ENCODE data around the gene LRRC10.

Gene LRRC10

DNA sequence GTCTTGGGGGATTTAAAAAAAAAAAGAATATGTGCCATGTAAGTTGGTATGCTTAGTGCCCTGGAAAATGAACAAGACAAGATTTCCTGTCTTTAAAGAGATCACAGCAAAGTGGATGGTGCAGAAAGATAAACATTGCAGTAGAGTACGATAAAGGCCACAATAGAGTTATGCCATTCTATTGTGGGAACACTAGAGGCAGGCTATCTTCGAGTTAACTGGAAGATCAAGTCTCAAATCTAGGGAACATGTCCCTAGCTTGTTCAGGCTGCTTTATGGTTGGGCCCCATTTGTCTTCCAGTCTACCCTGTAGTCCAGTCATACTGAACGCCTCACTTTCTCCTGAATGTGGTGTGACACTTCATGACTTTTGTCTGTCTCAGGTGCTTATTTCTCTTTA, 44.1 kb downstream of the LRRC10 start:
- no peak for DNase-seq (ENCODE audit: low spot score)

GRCh38 chr12:69563166-69563762, 47.4 kb downstream of the LRRC10 start:
- no peak for DNase-seq (ENCODE audit: low spot score)

Measured in COLO829 (cell line).